Retinal pigment epithelial cell (primary cell): ENCODE measurements around the gene OR1L8.

ENCODE experiments used
- DNase-seq: peaks from one replicate; pipeline ENCODE4 v3.0.0-alpha.2; 2010; ENCODE audit warnings: low read depth
- H3K4me3 ChIP-seq: 2 replicates; pipeline ENCODE4 v1.5.1; 2011; ENCODE audit warnings: mild to moderate bottlenecking, low read length, control low read depth, moderate library complexity
- TF ChIP-seq, protein P1 (sequence below): conservative IDR thresholded peaks from 2 replicates; pipeline ENCODE4 v1.5.1; 2011; ENCODE audit warnings: low read depth, low read length, control low read depth, inconsistent platforms

OR1L8 gene

DNA sequence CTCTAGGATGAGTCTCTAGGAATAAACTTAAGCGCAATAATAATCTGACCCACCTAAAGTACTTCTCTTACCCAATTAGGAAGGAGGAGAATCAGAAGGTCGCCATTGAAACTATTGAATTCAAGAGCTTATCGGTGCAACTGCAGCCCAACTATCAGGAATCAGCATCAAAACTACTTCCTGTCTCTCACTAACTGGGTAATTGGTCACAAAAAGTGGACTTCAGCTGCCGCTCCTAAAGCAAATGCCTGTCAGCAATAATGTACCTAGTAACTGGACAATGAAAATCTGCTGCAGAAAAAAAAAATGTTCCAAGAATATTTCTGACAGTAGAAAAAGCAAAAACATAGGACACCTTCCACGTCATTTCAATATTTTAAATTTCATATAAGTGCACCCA is 3.3 kb downstream of the OR1L8 start:
- TF ChIP-seq, protein P1, sequence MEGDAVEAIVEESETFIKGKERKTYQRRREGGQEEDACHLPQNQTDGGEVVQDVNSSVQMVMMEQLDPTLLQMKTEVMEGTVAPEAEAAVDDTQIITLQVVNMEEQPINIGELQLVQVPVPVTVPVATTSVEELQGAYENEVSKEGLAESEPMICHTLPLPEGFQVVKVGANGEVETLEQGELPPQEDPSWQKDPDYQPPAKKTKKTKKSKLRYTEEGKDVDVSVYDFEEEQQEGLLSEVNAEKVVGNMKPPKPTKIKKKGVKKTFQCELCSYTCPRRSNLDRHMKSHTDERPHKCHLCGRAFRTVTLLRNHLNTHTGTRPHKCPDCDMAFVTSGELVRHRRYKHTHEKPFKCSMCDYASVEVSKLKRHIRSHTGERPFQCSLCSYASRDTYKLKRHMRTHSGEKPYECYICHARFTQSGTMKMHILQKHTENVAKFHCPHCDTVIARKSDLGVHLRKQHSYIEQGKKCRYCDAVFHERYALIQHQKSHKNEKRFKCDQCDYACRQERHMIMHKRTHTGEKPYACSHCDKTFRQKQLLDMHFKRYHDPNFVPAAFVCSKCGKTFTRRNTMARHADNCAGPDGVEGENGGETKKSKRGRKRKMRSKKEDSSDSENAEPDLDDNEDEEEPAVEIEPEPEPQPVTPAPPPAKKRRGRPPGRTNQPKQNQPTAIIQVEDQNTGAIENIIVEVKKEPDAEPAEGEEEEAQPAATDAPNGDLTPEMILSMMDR: no peak
- no peak for DNase-seq
- H3K4me3 ChIP-seq: no peak overlapping the region

DNA sequence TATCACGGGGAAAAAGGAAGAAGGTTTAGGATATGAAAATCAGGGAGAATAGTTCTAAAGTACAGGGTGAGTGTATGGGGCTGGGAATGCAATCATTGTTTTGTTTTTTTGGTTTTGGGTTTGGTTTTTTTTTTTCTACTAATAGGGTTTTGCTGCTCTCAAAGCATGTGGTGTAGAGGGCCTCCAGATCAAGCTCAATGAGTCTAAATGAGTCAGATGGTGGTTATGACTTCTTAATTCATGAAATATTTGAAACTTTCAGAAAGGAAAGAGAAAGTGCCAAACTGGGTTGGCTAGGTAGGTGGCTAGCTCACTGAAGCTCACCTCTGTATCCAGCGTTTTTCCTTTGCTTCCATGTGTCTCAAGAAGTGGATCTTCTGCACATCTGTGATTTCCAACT is 10.7 kb downstream of the OR1L8 start:
- DNase-seq: no peak
- no peak overlapping the region for H3K4me3 ChIP-seq
- TF ChIP-seq, protein P1: no peak

DNA sequence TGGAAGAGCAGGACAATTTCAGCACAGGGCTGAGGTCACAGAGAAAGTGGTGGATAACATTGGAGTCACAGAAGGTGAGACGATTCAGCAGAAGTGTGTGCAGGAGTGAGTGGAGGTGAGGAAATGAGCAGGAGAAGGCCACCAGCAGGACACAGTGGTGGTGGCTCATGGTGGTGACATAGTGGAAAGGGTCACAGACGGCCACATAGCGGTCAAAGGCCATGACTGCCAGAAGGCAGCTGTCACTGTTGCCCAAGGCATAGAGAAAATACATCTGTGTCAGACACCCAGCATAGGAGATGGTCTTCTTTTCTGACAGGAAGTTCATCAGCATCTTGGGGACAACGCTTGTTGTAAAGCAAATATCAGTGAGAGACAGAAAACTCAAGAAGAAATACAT is 15.3 kb downstream of the OR1L8 start:
- H3K4me3 ChIP-seq: no peak overlapping the region
- no peak for DNase-seq
- TF ChIP-seq, protein P1: no peak

DNA sequence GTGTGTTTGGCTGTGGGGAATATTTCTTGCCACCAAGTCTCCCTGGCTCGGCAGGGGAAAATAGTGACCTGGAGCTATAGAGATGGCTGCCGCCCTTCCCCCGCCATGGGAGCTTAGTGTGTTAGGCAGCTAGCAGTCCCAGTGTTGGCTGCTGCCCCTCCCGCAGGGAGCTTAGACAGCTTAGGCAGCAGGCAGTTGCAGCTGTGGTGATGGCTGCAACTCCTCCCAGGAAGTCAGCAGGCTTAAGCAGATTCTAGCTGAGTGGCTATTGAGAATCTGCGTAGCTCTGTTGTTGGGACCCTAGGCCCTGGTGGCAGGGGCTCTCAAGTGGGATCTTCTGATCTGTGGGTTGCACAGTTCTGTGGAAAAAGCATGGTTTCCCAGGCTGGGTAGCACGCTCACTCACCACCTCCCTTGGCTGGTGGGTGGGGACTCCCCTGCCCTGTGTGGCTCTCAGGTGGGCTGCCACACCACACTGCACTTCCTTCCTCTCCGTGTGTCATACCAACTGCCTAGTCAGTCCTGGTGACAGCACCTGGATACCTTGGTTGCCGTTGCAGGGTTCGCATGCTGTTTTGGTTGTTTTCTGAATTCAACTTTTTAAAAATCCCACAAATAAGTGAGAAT is 20.9 kb downstream of the OR1L8 start:
- TF ChIP-seq, protein P1: no peak
- H3K4me3 ChIP-seq: no peak overlapping the region
- DNase-seq: no peak

DNA sequence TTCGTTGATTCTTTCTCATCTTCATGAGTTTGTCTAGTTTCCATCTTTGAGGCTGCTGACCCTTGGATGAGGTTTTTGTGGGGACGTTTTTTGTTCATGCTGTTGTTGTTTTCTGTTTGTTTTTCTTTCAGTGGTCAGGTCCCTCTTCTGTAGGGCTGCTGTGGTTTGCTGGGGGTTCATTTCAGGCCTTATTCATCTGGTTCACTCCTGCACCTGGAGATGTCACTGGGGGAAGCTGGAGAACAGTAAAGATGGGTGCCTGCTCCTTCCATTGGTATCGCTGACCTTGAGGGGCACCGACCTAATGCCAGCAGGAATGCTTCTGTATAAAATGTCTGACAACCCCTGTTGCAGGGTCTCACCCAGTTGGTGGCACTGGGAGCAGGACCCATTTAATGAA is 21.7 kb downstream of the OR1L8 start:
- TF ChIP-seq, protein P1: no peak
- no peak for DNase-seq
- no peak overlapping the region for H3K4me3 ChIP-seq

DNA sequence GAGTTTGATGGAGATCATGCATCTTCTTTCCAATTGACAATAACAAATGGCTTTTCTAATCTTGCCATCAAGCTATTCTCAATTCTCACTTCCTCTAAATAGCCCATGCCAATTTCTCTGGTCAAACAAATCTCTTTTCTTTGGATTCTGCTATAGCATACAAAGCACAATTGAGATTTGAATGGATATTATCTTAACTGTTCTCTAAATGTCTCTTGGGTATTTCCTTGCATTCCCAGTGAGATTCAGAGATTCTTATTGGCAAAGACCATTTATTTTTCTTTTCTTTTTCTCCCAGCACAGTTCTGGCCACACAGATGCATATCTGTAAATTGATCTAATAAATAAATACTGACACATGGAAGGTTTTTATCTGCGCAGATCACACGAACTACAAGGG is 30.4 kb downstream of the OR1L8 start, which contains the start of gene OR1N2:
Gene OR1N2, plus strand, starts transcription at position 301 of the 400 bp plus-strand sequence. CDS start 100 bp downstream, outside the sequence.
- DNase-seq: no peak
- TF ChIP-seq, protein P1: no peak
- H3K4me3 ChIP-seq: no peak within 1 kb of the TSS

DNA sequence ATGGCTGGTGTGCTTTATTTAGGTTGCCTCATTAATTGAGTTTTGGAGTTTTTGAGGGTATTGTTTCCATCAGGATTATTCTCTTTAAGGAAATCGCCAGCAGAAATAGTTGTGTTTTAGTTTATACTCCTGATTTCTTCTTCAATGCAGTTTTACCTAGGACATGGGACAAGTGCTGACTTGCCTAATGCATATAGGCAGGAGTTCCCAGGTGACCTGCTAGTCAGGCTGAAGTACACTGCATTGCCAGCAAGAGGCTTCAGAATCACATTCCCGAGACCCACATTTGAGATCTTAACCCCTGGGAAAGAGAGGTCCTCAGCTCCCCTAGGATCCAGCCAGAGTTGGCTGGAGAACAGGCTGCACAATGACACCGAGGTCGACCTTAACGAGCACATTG is 31.8 kb downstream of the OR1L8 start:
- H3K4me3 ChIP-seq: no peak overlapping the region
- no peak for DNase-seq

More for the DNA sequence above, 31.8 kb downstream of the OR1L8 start:
- TF ChIP-seq, protein P1: no peak
